WTC11 (cell line): ENCODE data around the gene NMU.

ENCODE experiments used
- FOXK1 ChIP-seq: sonication (generic); formaldehyde crosslinking; IDR thresholded peaks from 2 replicates; pipeline ENCODE4 v1.8.0; 2022; ENCODE audit warnings: mild to moderate bottlenecking, moderate library complexity, missing genetic modification reagents
- TF ChIP-seq, protein P1 (sequence below): fragments of 250-450 bp; sonication (Bioruptor Pico); IDR thresholded peaks from 2 replicates; pipeline ENCODE4 v1.8.0; 2021; ENCODE audit warnings: mild to moderate bottlenecking
- TF ChIP-seq, protein P2 (sequence below): fragments of 200-600 bp; IDR thresholded peaks from 2 replicates; pipeline ENCODE4 v1.8.0; 2022; ENCODE audit warnings: antibody characterized with exemption

DNA sequence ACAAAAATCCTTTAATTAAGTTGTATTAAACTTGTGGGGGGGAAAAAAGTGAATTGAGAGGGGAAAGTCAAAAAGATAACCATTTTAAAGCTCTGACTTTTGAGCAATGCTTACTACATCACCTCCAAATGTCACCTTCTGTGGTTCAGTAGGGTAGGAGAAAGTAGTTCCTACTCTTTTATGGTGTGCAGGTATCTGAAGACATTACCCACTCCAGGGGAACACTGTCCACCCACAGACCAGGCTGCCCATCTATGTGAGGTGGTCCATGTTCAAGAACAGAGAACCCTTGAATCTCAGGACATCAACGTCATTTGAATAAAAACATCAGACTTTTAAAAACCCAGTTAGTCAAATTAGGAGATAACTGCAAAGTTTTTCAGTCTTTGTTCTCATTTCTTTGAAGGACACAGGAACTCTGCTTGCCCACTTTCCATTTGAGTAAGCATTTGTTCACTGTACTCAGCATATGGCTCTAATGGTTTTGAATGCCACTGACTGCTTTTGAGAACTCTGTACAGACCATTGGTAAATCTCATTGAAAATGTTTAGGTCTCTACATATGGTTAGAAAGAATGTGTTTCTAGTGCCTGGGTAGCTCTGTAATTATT, 18.4 kb downstream of the NMU start:
- TF ChIP-seq, protein P1, sequence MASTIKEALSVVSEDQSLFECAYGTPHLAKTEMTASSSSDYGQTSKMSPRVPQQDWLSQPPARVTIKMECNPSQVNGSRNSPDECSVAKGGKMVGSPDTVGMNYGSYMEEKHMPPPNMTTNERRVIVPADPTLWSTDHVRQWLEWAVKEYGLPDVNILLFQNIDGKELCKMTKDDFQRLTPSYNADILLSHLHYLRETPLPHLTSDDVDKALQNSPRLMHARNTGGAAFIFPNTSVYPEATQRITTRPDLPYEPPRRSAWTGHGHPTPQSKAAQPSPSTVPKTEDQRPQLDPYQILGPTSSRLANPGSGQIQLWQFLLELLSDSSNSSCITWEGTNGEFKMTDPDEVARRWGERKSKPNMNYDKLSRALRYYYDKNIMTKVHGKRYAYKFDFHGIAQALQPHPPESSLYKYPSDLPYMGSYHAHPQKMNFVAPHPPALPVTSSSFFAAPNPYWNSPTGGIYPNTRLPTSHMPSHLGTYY: no peak
- TF ChIP-seq, protein P2, sequence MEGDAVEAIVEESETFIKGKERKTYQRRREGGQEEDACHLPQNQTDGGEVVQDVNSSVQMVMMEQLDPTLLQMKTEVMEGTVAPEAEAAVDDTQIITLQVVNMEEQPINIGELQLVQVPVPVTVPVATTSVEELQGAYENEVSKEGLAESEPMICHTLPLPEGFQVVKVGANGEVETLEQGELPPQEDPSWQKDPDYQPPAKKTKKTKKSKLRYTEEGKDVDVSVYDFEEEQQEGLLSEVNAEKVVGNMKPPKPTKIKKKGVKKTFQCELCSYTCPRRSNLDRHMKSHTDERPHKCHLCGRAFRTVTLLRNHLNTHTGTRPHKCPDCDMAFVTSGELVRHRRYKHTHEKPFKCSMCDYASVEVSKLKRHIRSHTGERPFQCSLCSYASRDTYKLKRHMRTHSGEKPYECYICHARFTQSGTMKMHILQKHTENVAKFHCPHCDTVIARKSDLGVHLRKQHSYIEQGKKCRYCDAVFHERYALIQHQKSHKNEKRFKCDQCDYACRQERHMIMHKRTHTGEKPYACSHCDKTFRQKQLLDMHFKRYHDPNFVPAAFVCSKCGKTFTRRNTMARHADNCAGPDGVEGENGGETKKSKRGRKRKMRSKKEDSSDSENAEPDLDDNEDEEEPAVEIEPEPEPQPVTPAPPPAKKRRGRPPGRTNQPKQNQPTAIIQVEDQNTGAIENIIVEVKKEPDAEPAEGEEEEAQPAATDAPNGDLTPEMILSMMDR: no peak
- no peak for TF ChIP-seq FOXK1 (CRISPR knock-in tag)
